RWPE2 (cell line): ENCODE results near the gene CHN2.

Experiments
- ATAC-seq: fragments of 200-7000 bp; cut with Tn5 transposase; 3 replicates; pipeline ENCODE4 v1.9.1; 2021; ENCODE audit warnings: low read depth
- DNase-seq: peaks from one replicate; pipeline ENCODE4 v3.0.0-alpha.2; 2020; ENCODE audit warnings: low spot score
- H3K27ac ChIP-seq: fragments of 450-650 bp; 2 replicates; pipeline ENCODE4 v1.5.1; 2017; ENCODE audit warnings: mild to moderate bottlenecking; ENCODE audit not compliant: poor library complexity, severe bottlenecking
- H3K27me3 ChIP-seq: fragments of 250-450 bp; sonication (Bioruptor Pico); 2 replicates; pipeline ENCODE4 v1.5.1; 2021; ENCODE audit warnings: mild to moderate bottlenecking, moderate library complexity; ENCODE audit not compliant: insufficient read depth, poor library complexity, severe bottlenecking
- H3K36me3 ChIP-seq: fragments of 250-450 bp; sonication (Bioruptor Pico); 2 replicates; pipeline ENCODE4 v1.5.1; 2020; ENCODE audit warnings: low read depth, mild to moderate bottlenecking, moderate library complexity
- H3K4me1 ChIP-seq: fragments of 250-450 bp; sonication (Bioruptor Pico); 2 replicates; pipeline ENCODE4 v1.5.1; 2021; ENCODE audit warnings: mild to moderate bottlenecking, moderate library complexity; ENCODE audit not compliant: insufficient read depth, poor library complexity, severe bottlenecking
- H3K4me3 ChIP-seq: fragments of 250-450 bp; sonication (Bioruptor Pico); 2 replicates; pipeline ENCODE4 v1.5.1; 2021; ENCODE audit warnings: mild to moderate bottlenecking, moderate library complexity; ENCODE audit not compliant: severe bottlenecking
- H3K9me3 ChIP-seq: fragments of 250-450 bp; sonication (Bioruptor Pico); 2 replicates; pipeline ENCODE4 v1.5.1; 2021; ENCODE audit warnings: mild to moderate bottlenecking, moderate library complexity; ENCODE audit not compliant: severe bottlenecking
- CTCF ChIP-seq: fragments of 450-650 bp; IDR thresholded peaks from one replicate; pipeline ENCODE4 v1.5.1; 2017; ENCODE audit warnings: mild to moderate bottlenecking, moderate library complexity; ENCODE audit not compliant: poor library complexity, severe bottlenecking

The CHN2 gene

DNA sequence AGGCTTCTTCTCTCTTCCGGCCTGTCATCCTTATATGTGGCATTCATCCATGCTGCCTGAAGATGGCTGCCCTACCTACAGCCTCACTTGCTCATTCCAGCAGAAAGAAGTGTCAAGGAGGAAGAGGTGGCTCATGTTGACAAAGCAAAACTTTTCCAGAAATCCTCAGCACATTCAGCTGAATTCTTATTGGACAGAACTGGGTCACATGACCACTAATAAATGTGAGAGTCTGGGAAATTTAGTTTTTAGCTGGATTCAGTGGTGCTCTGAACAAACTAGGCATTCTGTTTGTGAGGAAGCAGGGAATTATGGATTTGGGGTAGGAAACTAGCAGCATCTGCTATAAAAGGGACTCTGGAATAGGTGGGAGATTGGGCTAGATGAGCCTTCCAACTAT lies 58.6 kb downstream of the CHN2 start:
- no peaks in the 10 kb centered on the region for H3K9me3 ChIP-seq
- no peaks in the 10 kb centered on the region for H3K27me3 ChIP-seq
- DNase-seq: no peak
- no peak for TF ChIP-seq CTCF
- ATAC-seq: no peak
- peaks cover 17% of the 10 kb centered on the region for H3K4me1 ChIP-seq
- H3K36me3 ChIP-seq: no peaks in the 10 kb centered on the region
- H3K27ac ChIP-seq: no peak overlapping the region
- no peak overlapping the region for H3K4me3 ChIP-seq

DNA sequence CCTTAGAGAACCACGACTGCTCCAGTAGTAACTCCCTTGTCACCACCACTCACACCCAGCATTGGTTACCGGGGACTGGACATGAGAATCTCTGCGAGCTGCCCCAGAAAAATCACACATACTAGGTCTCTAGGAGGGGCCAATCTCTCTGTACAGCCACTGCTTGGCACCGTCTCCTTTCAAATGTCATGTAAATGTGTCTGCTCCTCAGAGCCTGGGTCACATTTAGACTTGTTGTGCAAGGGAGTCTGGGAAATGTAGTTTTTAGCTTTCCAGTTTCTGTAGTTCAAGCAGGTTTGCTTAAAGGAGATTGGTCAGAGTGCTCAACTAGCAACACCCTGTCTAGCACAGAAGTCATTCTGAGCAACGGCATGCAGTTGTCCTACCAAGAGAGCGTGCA lies 60.0 kb downstream of the CHN2 start:
- no peak for DNase-seq
- ATAC-seq: no peak

GRCh38 chr7:29255199-29255878 lies 60.8 kb downstream of the CHN2 start:
- no peaks in the 10 kb centered on the region for H3K27me3 ChIP-seq
- TF ChIP-seq CTCF: no peak
- peak overlapping the region; percentile 30 for H3K27ac ChIP-seq
- no peak for DNase-seq
- H3K9me3 ChIP-seq: no peaks in the 10 kb centered on the region
- H3K36me3 ChIP-seq: no peaks in the 10 kb centered on the region
- no peak overlapping the region for H3K4me3 ChIP-seq
- ATAC-seq: peak; percentile 8; the same call in 1 of the 3 replicates
- peaks cover 17% of the 10 kb centered on the region for H3K4me1 ChIP-seq

More for the DNA sequence above, 60.0 kb downstream of the CHN2 start:
- Histone ChIP-seq H3K4me1 (peaks cover 17% of the 10 kb centered on the region), H3K9me3 (no peaks in the 10 kb centered on the region), H3K4me3 (no peak overlapping the region), H3K36me3 (no peaks in the 10 kb centered on the region), H3K27me3 (no peaks in the 10 kb centered on the region), H3K27ac (no peak overlapping the region)
- no peak for TF ChIP-seq CTCF

DNA sequence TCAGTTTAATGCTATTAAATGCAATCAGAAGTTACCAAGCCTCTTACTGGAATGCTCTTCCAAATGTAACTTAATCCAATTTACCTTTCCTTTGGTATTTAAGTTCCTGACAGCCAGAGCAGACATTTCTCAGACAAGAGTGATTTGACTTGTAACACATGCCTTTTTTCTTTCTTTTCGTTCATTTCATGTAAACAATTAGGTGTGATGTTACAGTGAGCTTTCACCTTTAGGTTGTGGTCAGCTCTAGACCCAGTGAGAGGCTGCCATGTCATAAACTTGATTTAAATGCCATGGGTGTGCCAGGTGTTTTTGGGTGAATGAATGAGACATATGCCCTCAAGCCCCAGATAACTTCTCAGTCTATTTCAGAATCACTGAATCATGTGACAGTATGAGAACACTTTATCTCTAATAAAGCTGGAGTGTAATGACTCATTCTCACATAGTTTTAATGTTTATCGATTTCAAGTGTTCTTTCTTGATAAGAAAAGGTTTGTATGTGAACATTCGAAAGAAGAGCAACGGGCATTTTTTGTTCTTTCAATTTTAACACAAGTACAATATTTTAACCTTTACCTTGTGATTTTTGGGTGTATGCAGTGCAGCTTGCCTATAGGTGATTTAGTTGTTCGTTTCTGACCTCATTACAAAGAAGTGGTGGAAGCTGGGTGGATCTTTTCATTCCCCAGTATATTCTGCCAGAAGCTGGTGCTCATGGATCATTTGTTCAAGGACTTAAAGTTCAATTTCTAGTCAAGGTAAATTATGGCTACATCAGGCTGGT lies 61.5 kb downstream of the CHN2 start:
- H3K27ac ChIP-seq: peak overlapping the region; percentile 30
- peak; percentile 92 for ATAC-seq
- no peak for TF ChIP-seq CTCF
- H3K4me1 ChIP-seq: peaks cover 17% of the 10 kb centered on the region
- no peaks in the 10 kb centered on the region for H3K36me3 ChIP-seq
- no peak overlapping the region for H3K4me3 ChIP-seq
- no peaks in the 10 kb centered on the region for H3K9me3 ChIP-seq
- DNase-seq: no peak
- no peaks in the 10 kb centered on the region for H3K27me3 ChIP-seq

DNA sequence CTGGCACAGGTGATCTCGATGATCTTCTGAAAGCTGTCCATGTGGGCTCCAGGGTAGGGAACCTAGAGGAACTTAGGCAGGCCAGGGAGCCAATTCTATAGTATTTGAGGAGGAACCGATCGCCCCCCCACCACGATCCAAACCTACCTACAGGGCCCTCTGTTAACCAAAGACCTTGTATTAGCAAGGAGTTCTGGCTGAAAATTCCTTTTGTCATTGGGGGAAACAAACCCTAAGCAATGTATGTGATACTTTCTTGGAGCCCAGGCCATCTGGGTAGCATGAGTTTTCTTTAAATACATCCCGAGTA lies 62.1 kb downstream of the CHN2 start:
- no peak overlapping the region for H3K4me3 ChIP-seq
- H3K9me3 ChIP-seq: no peaks in the 10 kb centered on the region
- peaks cover 17% of the 10 kb centered on the region for H3K4me1 ChIP-seq
- H3K27ac ChIP-seq: peak overlapping the region; percentile 30
- ATAC-seq (no peak), DNase-seq (no peak)
- TF ChIP-seq CTCF: no peak
- no peaks in the 10 kb centered on the region for H3K27me3 ChIP-seq
- no peaks in the 10 kb centered on the region for H3K36me3 ChIP-seq
